HCT116 (cell line): ENCODE results near the gene TOM1. TPM values are rescaled to one million over a fixed set of nuclear protein-coding genes. Genes with fewer than 3 reads are reported as not detected.

Source experiments
- ATAC-seq: fragments of 200-7000 bp; cut with Tn5 transposase; 2 replicates; pipeline ENCODE4 v1.9.1; 2020; ENCODE audit warnings: mild to moderate bottlenecking, moderate library complexity
- BruUV-seq: library from RNA; stranded (reverse); fragments of 400-500 nt; replicated peaks from 2 replicates; lab custom pipeline; 2021; lab: Mats Ljungman, UMichigan
- CTCF ChIA-PET: fragments of 300-600 bp; sonication (Branson Sonifier 250); formaldehyde crosslinking; loops from one replicate; lab custom pipeline; 2021; ENCODE audit warnings: antibody characterized with exemption; lab: Charles Lee
- POLR2A ChIA-PET: fragments of 300-600, 350-600 bp; sonication (Branson Sonifier 250); formaldehyde crosslinking; loops from one replicate; lab custom pipeline; 2021; ENCODE audit warnings: antibody characterized with exemption; lab: Charles Lee
- RAD21 ChIA-PET, 2 experiments: fragments of 300-600 bp; sonication (Branson Sonifier 250); formaldehyde crosslinking; loops; one replicate each; lab custom pipeline; 2023; ENCODE audit warnings: low total read pairs in 2 of 2; ENCODE audit not compliant: uncharacterized antibody in 2 of 2, unreplicated experiment in 2 of 2, low non-redundant PET in 1 of 2; lab: Charles Lee
- DNase-seq: peaks from one replicate; pipeline ENCODE4 v3.0.0-alpha.2; 2010; ENCODE audit warnings: low read depth, low spot score
- H2AFZ ChIP-seq: fragments of 200-600 bp; shearing (Covaris generic), sonication (generic); 2 replicates; pipeline ENCODE4 v1.6.1; 2017; ENCODE audit warnings: low read depth, mixed run types, mixed read lengths, antibody characterized with exemption, low read length; ENCODE audit not compliant: poor library complexity, severe bottlenecking
- H3K27ac ChIP-seq: 2 replicates; pipeline ENCODE4 v1.5.1; 2012; ENCODE audit warnings: low read depth, low read length
- H3K27me3 ChIP-seq: fragments of 200-600 bp; sonication (generic); 2 replicates; pipeline ENCODE4 v1.6.1; 2016; ENCODE audit warnings: mixed run types, low read length, mixed read lengths; ENCODE audit not compliant: insufficient read depth
- H3K36me3 ChIP-seq, 2 experiments: fragments of 200-500 bp in 1 of 2; fragments of 200-600 bp in 1 of 2; sonication (Bioruptor generic) in 1 of 2; sonication (generic) in 1 of 2; 2 replicates each; pipeline versions ENCODE4 v1.5.1 to v1.6.1; 2014 to 2016; ENCODE audit warnings: low read length in 2 of 2, inconsistent platforms in 1 of 2, mixed read lengths in 1 of 2, mixed run types in 1 of 2; ENCODE audit not compliant: insufficient read depth in 2 of 2, control insufficient read depth in 1 of 2
- H3K4me1 ChIP-seq, 2 experiments: fragments of 200-600 bp in 1 of 2; sonication (generic) in 1 of 2; 2 replicates each; pipeline versions ENCODE4 v1.5.1 to v1.6.1; 2012 to 2017; ENCODE audit warnings: low read length in 2 of 2, inconsistent platforms in 1 of 2, mild to moderate bottlenecking in 1 of 2, mixed read lengths in 1 of 2, mixed run types in 1 of 2, moderate library complexity in 1 of 2; ENCODE audit not compliant: insufficient read depth in 2 of 2, control insufficient read depth in 1 of 2
- H3K4me2 ChIP-seq: fragments of 200-600 bp; sonication (generic); 2 replicates; pipeline ENCODE4 v1.6.1; 2017; ENCODE audit warnings: mixed run types, low read length, mixed read lengths
- H3K4me3 ChIP-seq, 2 experiments: fragments of 200-600 bp in 1 of 2; sonication (generic) in 1 of 2; replicated peaks in 1 of 2; 2 replicates each; pipeline ENCODE4 v1.5.1; 2011 to 2016; ENCODE audit warnings: low read length in 2 of 2, control low read depth in 1 of 2, low read depth in 1 of 2, mild to moderate bottlenecking in 1 of 2, mixed read lengths in 1 of 2, mixed run types in 1 of 2
- H3K79me2 ChIP-seq: fragments of 200-600 bp; sonication (generic); 2 replicates; pipeline ENCODE4 v1.6.1; 2017; ENCODE audit warnings: mild to moderate bottlenecking, mixed run types, low read length, moderate library complexity, mixed read lengths; ENCODE audit not compliant: insufficient read depth
- H3K9ac ChIP-seq: fragments of 200-600 bp; sonication (generic); 2 replicates; pipeline ENCODE4 v1.6.1; 2016; ENCODE audit warnings: low read length, mixed read lengths
- H3K9me2 ChIP-seq: fragments of 200-600 bp; sonication (generic), shearing (Covaris generic); 2 replicates; pipeline ENCODE4 v1.6.1; 2017; ENCODE audit warnings: mixed run types, mild to moderate bottlenecking, moderate library complexity; ENCODE audit not compliant: insufficient read depth
- H3K9me3 ChIP-seq, 2 experiments: fragments of 200-500 bp in 1 of 2; fragments of 200-600 bp in 1 of 2; sonication (Bioruptor generic) in 1 of 2; sonication (generic) in 1 of 2; 2 replicates each; pipeline ENCODE4 v1.6.1; 2014 to 2017; ENCODE audit warnings: low read length in 2 of 2, mixed read lengths in 2 of 2, inconsistent platforms in 1 of 2, low read depth in 1 of 2, mild to moderate bottlenecking in 1 of 2, mixed run types in 1 of 2, moderate library complexity in 1 of 2; ENCODE audit not compliant: control insufficient read depth in 1 of 2, insufficient read depth in 1 of 2
- H4K20me1 ChIP-seq: fragments of 200-600 bp; sonication (generic), shearing (Covaris generic); 2 replicates; pipeline ENCODE4 v1.6.1; 2017; ENCODE audit warnings: mixed run types, mild to moderate bottlenecking, moderate library complexity; ENCODE audit not compliant: insufficient read depth
- ATF3 ChIP-seq: IDR thresholded peaks from 2 replicates; pipeline ENCODE4 v1.6.1; 2012
- CBX3 ChIP-seq: IDR thresholded peaks from 2 replicates; pipeline ENCODE4 v1.6.1; 2012; ENCODE audit warnings: low read depth
- CEBPB ChIP-seq: IDR thresholded peaks from 2 replicates; pipeline ENCODE4 v1.6.1; 2012; ENCODE audit warnings: low read depth
- CTCF ChIP-seq, 3 experiments: fragments of 200-600 bp in 1 of 3; sonication (generic) in 1 of 3; IDR thresholded peaks in 2 of 3; conservative IDR thresholded peaks in 1 of 3; 2 replicates each; pipeline ENCODE4 v1.5.1; 2012 to 2017; ENCODE audit warnings: low read depth in 2 of 3, low read length in 2 of 3, antibody characterized with exemption in 1 of 3, borderline replicate concordance in 1 of 3, control low read depth in 1 of 3, mild to moderate bottlenecking in 1 of 3, mixed read lengths in 1 of 3, mixed run types in 1 of 3, moderate library complexity in 1 of 3; ENCODE audit not compliant: insufficient read depth in 1 of 3
- EZH2 ChIP-seq: fragments of 200-600 bp; sonication (generic); IDR thresholded peaks from 2 replicates; pipeline ENCODE4 v1.6.1; 2017; ENCODE audit warnings: antibody characterized with exemption, mixed run types
- EZH2phosphoT487 ChIP-seq: fragments of 200-600 bp; IDR thresholded peaks from 2 replicates; pipeline ENCODE4 v1.6.1; 2018; ENCODE audit warnings: antibody characterized with exemption, borderline replicate concordance
- FOSL1 ChIP-seq: IDR thresholded peaks from 2 replicates; pipeline ENCODE4 v1.6.1; 2012; ENCODE audit warnings: low read depth
- JUND ChIP-seq: IDR thresholded peaks from 2 replicates; pipeline ENCODE4 v1.6.1; 2012
- POLR2AphosphoS5 ChIP-seq: IDR thresholded peaks from 2 replicates; pipeline ENCODE4 v1.6.1; 2011; ENCODE audit warnings: mild to moderate bottlenecking, low read depth, low read length, moderate library complexity
- RAD21 ChIP-seq: IDR thresholded peaks from 2 replicates; pipeline ENCODE4 v1.6.1; 2012; ENCODE audit warnings: low read depth, mild to moderate bottlenecking
- SIN3A ChIP-seq: IDR thresholded peaks from 2 replicates; pipeline ENCODE4 v1.6.1; 2012; ENCODE audit warnings: low read depth
- SP1 ChIP-seq: IDR thresholded peaks from 2 replicates; pipeline ENCODE4 v1.6.1; 2012; ENCODE audit warnings: low read depth
- YY1 ChIP-seq: IDR thresholded peaks from 2 replicates; pipeline ENCODE4 v1.6.1; 2011; ENCODE audit warnings: low read length, low read depth, moderate library complexity, mild to moderate bottlenecking; ENCODE audit not compliant: insufficient replicate concordance; ENCODE audit errors: extremely low read depth
- ZBTB33 ChIP-seq: IDR thresholded peaks from 2 replicates; pipeline ENCODE4 v1.6.1; 2011; ENCODE audit warnings: mild to moderate bottlenecking, low read length, moderate library complexity; ENCODE audit not compliant: insufficient replicate concordance; ENCODE audit errors: extremely low read depth
- intact Hi-C: fragments of 100-400 bp; cut with micrococcal nuclease; formaldehyde crosslinking; loops from 2 replicates; pipeline ENCODE4 v1.10.0; 2022
- total RNA-seq: library from RNA; stranded (reverse); gene quantifications from one replicate; pipeline ENCODE4 v1.2.1, GENCODE V29; 2021; ENCODE audit not compliant: unreplicated experiment

Gene TOM1
- total RNA-seq, 1 experiment from 2014 or later, result 18.0 TPM

GRCh38 chr22:35345808-35346505 lies 46.3 kb downstream of the TOM1 start:
- Histone ChIP-seq H3K9ac (no peak overlapping the region), H4K20me1 (no peaks in the 10 kb centered on the region), H3K27me3 (no peaks in the 10 kb centered on the region), H3K4me3 (no peak overlapping the region), H3K36me3 (no peaks in the 10 kb centered on the region; a peak in 1 of 4 replicates), H3K9me3 (peaks cover 0 to 8% of the 10 kb centered on the region in 2 experiments; a peak in 1 of 4 replicates), H3K9me2 (no peaks in the 10 kb centered on the region), H3K4me2 (no peak overlapping the region), H3K4me1 (peaks cover under 1 to 6% of the 10 kb centered on the region in 2 experiments; a peak in 3 of 4 replicates), H3K79me2 (no peaks in the 10 kb centered on the region), H2AFZ (no peak overlapping the region), H3K27ac (no peak overlapping the region)
- intact Hi-C loops, result no loop called here
- ChIA-PET POLR2A (no interaction called here), RAD21 (no interaction called here), CTCF (no interaction called here)
- TF ChIP-seq SIN3A, result no peak
- TF ChIP-seq ZBTB33, result no peak
- TF ChIP-seq CEBPB, result no peak
- no peak for TF ChIP-seq EZH2
- no peak for TF ChIP-seq POLR2AphosphoS5
- no peak for TF ChIP-seq SP1
- TF ChIP-seq ATF3, result no peak
- TF ChIP-seq CTCF (IDR thresholded peaks at IDR 0.05 in 2 of 3, conservative IDR thresholded peaks at IDR 0.05 in 1 of 3; ENCODE audit: borderline replicate concordance in 1 of 3, insufficient read depth in 1 of 3, low read depth in 2 of 3, low read length in 2 of 3), result no peak
- TF ChIP-seq CBX3, result no peak
- TF ChIP-seq JUND, result no peak
- TF ChIP-seq EZH2phosphoT487, result no peak
- TF ChIP-seq YY1, result no peak
- no peak for TF ChIP-seq FOSL1
- TF ChIP-seq RAD21, result no peak
- BruUV-seq, result no TSS peak
- no peak for ATAC-seq
- no peak for DNase-seq
